Fibroblast of pulmonary artery (primary cell): Measurements from ENCODE around the gene MTUS2.

Experiments
- DNase-seq: peaks from one replicate; pipeline ENCODE4 v3.0.0-alpha.2; 2010; ENCODE audit warnings: low read depth
- H3K4me3 ChIP-seq: replicated peaks from 2 replicates; pipeline ENCODE4 v1.5.1; 2011; ENCODE audit warnings: low read depth, mild to moderate bottlenecking, control low read depth, low read length, moderate library complexity
- TF ChIP-seq, protein P1 (sequence below): IDR thresholded peaks from 2 replicates; pipeline ENCODE4 v1.5.1; 2011; ENCODE audit warnings: mild to moderate bottlenecking, control low read depth, low read length, inconsistent platforms; ENCODE audit errors: missing control alignments

MTUS2 gene

DNA sequence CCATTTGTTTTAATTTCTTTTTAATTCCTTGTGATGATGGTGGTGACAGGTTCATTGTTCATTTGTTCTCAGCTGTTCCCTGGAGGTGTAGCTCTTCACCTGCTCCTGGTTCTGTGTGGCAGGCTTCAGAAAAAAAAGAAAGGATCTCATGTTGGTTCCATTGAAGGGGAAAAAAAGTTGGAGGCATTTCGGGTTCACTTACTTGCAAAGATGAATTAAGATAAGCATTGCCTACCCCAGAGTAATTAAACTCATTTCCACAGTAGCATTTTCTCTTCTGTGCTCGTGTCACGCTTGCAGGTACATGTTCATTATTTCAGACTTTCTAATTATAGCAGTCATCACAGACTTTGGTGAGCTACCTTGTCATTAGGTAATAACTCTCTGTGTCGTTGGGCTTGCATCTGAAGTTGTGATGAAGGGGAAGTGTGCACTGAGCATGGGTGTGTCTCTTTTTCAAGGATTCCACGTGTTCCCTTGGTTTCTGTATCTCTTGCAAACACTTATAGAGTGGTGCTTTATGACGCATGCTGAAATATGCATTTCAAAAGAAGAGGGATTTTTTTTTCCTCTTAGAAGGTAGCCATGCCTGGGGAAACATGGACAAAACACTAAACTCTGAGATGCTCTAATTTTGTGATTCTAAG is 69.1 kb downstream of the MTUS2 start:
- TF ChIP-seq, protein P1, sequence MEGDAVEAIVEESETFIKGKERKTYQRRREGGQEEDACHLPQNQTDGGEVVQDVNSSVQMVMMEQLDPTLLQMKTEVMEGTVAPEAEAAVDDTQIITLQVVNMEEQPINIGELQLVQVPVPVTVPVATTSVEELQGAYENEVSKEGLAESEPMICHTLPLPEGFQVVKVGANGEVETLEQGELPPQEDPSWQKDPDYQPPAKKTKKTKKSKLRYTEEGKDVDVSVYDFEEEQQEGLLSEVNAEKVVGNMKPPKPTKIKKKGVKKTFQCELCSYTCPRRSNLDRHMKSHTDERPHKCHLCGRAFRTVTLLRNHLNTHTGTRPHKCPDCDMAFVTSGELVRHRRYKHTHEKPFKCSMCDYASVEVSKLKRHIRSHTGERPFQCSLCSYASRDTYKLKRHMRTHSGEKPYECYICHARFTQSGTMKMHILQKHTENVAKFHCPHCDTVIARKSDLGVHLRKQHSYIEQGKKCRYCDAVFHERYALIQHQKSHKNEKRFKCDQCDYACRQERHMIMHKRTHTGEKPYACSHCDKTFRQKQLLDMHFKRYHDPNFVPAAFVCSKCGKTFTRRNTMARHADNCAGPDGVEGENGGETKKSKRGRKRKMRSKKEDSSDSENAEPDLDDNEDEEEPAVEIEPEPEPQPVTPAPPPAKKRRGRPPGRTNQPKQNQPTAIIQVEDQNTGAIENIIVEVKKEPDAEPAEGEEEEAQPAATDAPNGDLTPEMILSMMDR: no peak
- no peak overlapping the region for H3K4me3 ChIP-seq
- DNase-seq: no peak

DNA sequence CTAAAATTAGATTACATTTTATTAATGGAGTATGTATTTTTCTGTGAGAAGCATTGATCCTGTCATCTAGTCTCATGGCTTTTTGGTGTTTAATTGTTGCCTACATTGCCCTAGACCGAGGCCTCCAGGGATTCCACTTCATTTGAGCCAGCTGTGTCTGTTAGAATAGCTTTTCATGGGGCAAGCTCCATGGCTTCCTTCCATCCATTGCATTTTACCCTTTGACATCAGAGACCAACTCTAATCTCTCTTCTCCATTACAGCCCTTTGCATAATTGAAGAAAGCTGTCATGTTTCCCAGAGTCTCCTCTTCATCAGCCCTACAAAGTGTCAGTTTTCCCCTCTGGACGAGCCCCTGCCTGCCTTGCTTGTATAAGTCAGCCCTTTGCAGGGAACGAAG is 70.6 kb downstream of the MTUS2 start:
- TF ChIP-seq, protein P1: no peak
- DNase-seq: no peak
- no peak overlapping the region for H3K4me3 ChIP-seq

DNA sequence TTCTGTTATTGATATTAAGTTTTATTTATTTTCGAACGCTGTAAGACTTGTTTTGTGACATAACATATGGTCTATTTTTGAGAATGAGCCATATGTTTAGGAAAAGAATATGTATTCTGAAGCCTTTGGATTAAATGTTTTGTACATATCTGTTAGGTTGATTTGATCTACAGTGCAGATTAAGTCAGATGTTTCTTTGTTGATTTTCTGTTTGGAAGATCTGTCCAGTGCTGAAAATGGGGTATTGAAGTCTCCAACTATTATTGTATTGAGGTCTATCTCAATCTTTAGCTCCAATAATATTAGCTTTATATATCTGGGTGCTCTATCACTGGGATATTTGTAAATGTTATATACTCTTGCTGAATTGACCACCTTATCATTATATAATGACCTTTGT is 97.9 kb downstream of the MTUS2 start:
- TF ChIP-seq, protein P1: no peak

DNA sequence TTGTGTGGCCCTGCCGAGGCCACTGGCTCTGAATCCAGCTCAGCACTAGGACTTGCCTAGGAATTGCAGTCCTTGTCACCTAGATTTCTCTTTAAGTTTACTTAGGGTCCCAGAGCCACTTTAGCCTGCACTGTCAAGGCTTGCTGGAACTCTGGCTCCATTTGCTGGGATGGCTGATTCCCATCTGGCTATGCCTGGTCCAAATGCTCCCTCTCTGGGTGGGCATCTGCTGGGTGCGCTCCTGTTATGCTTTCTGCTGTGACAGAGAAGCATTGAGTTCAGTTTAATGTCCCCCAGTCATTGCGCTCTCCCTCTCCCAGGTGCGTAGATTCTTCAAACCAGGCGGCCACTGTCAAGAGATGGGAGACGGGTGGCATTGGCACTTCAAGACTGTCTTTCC is 102.2 kb downstream of the MTUS2 start:
- no peak for DNase-seq
- TF ChIP-seq, protein P1: no peak
- H3K4me3 ChIP-seq: no peak overlapping the region

More for the DNA sequence above, 97.9 kb downstream of the MTUS2 start:
- no peak overlapping the region for H3K4me3 ChIP-seq
- no peak for DNase-seq

DNA sequence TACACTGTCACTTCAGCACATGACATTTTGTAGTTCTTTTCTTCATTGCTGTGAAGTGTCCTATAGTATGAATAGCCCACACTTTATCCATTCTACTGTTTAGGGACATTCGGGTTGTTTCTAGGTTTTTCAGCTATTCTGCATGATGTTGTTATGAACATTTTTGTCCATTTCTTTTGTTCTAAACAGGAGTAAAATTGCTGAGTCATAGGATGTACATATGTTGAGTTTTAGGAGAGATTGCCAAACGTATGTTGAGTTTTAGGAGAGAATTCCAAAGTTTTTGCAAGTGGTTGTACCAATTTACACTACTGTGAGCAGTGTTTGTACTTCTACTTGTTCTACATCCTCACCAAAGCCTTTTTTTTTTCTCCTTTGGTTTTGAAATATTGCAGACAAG is 115.0 kb downstream of the MTUS2 start:
- no peak overlapping the region for H3K4me3 ChIP-seq
- TF ChIP-seq, protein P1: no peak
- DNase-seq: no peak

DNA sequence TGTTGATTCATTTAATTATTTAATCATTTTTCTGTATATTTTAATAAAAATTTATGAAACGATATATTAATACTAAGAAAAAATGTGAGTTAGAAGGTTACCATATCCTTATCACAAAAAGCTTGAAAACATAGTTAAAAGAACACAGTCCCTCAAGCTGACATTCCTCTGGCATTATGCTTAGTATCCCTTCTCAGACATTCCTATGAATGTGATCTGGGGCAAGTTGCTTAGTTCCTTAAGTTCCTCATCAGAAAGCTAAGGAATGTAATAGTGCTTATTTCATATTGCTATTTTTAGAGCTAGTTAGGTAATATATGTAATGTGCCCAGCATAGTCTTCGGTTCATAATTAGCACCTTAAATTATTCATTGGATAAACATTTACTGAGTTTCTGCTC is 122.8 kb downstream of the MTUS2 start:
- no peak for DNase-seq
- no peak overlapping the region for H3K4me3 ChIP-seq
- TF ChIP-seq, protein P1: no peak

DNA sequence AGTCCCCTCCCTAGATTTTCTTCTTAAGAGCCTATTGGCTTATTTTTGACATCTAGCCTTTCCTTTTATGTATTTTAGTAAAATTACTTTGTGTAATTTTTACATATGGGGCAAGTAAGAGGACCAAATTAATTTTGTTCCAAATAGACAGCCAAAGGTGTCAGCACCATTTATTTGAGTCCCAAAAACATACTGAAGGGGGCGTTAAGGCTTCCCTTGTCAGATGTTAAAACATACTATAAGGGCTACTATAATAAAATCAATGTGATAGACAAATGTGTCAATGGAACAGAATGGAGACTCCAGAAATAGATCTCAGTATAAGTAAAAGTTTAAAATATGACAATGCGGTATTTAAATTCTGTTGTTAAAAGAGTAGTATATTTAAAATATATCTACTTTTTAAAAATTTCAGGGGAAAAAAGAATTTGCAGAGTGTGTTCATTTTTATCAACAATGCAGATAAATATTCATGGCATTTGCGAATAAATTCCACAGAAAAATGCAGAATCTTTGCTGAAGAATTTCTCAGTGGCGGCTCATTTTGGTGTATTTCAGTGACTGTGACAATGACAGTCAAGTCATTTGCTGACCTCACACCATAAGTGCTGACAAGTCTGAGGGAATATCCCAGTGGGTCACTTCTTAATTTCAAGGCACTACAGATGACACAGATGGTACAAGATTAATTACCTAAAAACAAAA is 133.7 kb downstream of the MTUS2 start:
- no peak for DNase-seq

More for the DNA sequence above, 133.7 kb downstream of the MTUS2 start:
- H3K4me3 ChIP-seq: no peak overlapping the region
- TF ChIP-seq, protein P1: no peak
